ENCODE measurements around the gene PHYHD1.

Gene PHYHD1

GRCh38 chr9:128913048-128913900 is 7.5 kb upstream of the PHYHD1 start:
- Histone ChIP-seq H3K27me3 (ENCODE audit: control insufficient read depth, low read length) (no peaks in the 10 kb centered on the region), H3K79me2 (ENCODE audit: control insufficient read depth, low read length) (peaks cover 12% of the 10 kb centered on the region; the same call in 1 of the 2 replicates), H3K36me3 (ENCODE audit: control insufficient read depth, low read length) (peaks cover 32% of the 10 kb centered on the region), H4K20me1 (ENCODE audit: control insufficient read depth, insufficient read depth, low read depth, low read length) (no peaks in the 10 kb centered on the region), H3K9me2 (replicated peaks; ENCODE audit: control insufficient read depth, low read length) (no peaks in the 10 kb centered on the region), H3K9me3 (ENCODE audit: control insufficient read depth, insufficient read depth, low read length) (no peaks in the 10 kb centered on the region), H3K4me3 (ENCODE audit: low read length) (no peak overlapping the region), H3K4me2 (ENCODE audit: low read length) (no peak overlapping the region), H3K4me1 (ENCODE audit: control insufficient read depth, low read length) (no peaks in the 10 kb centered on the region), H3K27ac (ENCODE audit: low read depth, low read length) (no peak overlapping the region), H3F3A (ENCODE audit: control insufficient read depth, insufficient read depth) (0 out of 2 replicates have a peak, but pooled peaks cover 2% of the 10 kb centered on the region)
- TF ChIP-seq CTCF (IDR thresholded peaks at IDR 0.05; ENCODE audit: low read depth, low read length, poor library complexity, severe bottlenecking) (no peak), EZH2phosphoT487 (IDR thresholded peaks at IDR 0.05; ENCODE audit: borderline replicate concordance, low read length) (no peak)

- H3K27ac ChIP-seq (ENCODE audit: low read depth, low read length): no peak overlapping the region
- H3K79me2 ChIP-seq (ENCODE audit: control insufficient read depth, low read length): peaks cover 12% of the 10 kb centered on the region; the same call in 1 of the 2 replicates
- no peak overlapping the region for H3K4me2 ChIP-seq (ENCODE audit: low read length)
- TF ChIP-seq CTCF (IDR thresholded peaks at IDR 0.05; ENCODE audit: low read depth, low read length, poor library complexity, severe bottlenecking) (no peak), EZH2phosphoT487 (IDR thresholded peaks at IDR 0.05; ENCODE audit: borderline replicate concordance, low read length) (no peak)
- H3K4me3 ChIP-seq (ENCODE audit: low read length): no peak overlapping the region
- no peaks in the 10 kb centered on the region for H3K4me1 ChIP-seq (ENCODE audit: control insufficient read depth, low read length)
- 0 out of 2 replicates have a peak, but pooled peaks cover 2% of the 10 kb centered on the region for H3F3A ChIP-seq (ENCODE audit: control insufficient read depth, insufficient read depth)
- H3K9me3 ChIP-seq (ENCODE audit: control insufficient read depth, insufficient read depth, low read length): no peaks in the 10 kb centered on the region
- H3K9me2 ChIP-seq (replicated peaks; ENCODE audit: control insufficient read depth, low read length): no peaks in the 10 kb centered on the region
- peaks cover 23% of the 10 kb centered on the region for H3K36me3 ChIP-seq (ENCODE audit: control insufficient read depth, low read length)
- H3K27me3 ChIP-seq (ENCODE audit: control insufficient read depth, low read length): no peaks in the 10 kb centered on the region
- H4K20me1 ChIP-seq (ENCODE audit: control insufficient read depth, insufficient read depth, low read depth, low read length): no peaks in the 10 kb centered on the region
Measured at GRCh38 chr9:128913995-128914772, 6.6 kb upstream of the PHYHD1 start.

- peaks cover 15% of the 10 kb centered on the region for H3K36me3 ChIP-seq (ENCODE audit: control insufficient read depth, low read length)
- no peak for TF ChIP-seq EZH2phosphoT487 (IDR thresholded peaks at IDR 0.05; ENCODE audit: borderline replicate concordance, low read length)
- no peak overlapping the region for H3K27ac ChIP-seq (ENCODE audit: low read depth, low read length)
- peaks cover 9% of the 10 kb centered on the region for H3K4me1 ChIP-seq (ENCODE audit: control insufficient read depth, low read length)
- H4K20me1 ChIP-seq (ENCODE audit: control insufficient read depth, insufficient read depth, low read depth, low read length): no peaks in the 10 kb centered on the region
- H3K4me2 ChIP-seq (ENCODE audit: low read length): no peak overlapping the region
- H3F3A ChIP-seq (ENCODE audit: control insufficient read depth, insufficient read depth): peaks cover 5% of the 10 kb centered on the region; the same call in 1 of the 2 replicates
- H3K9me2 ChIP-seq (replicated peaks; ENCODE audit: control insufficient read depth, low read length): no peaks in the 10 kb centered on the region
- peaks cover 12% of the 10 kb centered on the region; the same call in 1 of the 2 replicates for H3K79me2 ChIP-seq (ENCODE audit: control insufficient read depth, low read length)
- no peaks in the 10 kb centered on the region for H3K9me3 ChIP-seq (ENCODE audit: control insufficient read depth, insufficient read depth, low read length)
- H3K4me3 ChIP-seq (ENCODE audit: low read length): no peak overlapping the region
- H3K27me3 ChIP-seq (ENCODE audit: control insufficient read depth, low read length): no peaks in the 10 kb centered on the region
Measured at GRCh38 chr9:128916204-128916603, 4.6 kb upstream of the PHYHD1 start.

All from DOHH2 (cell line).